Kidney glomerular epithelial cell (primary cell): ENCODE data around the gene EEF1A1.
"Not testable (repeated sequence)": the region's sequence is repeated elsewhere in the genome, so short reads cannot be mapped to it uniquely, and the experiment has no call there.

Source experiments
- DNase-seq: peaks from one replicate; lab custom pipeline; 2025; lab: John Stamatoyannopoulos, UW

EEF1A1 gene

DNA sequence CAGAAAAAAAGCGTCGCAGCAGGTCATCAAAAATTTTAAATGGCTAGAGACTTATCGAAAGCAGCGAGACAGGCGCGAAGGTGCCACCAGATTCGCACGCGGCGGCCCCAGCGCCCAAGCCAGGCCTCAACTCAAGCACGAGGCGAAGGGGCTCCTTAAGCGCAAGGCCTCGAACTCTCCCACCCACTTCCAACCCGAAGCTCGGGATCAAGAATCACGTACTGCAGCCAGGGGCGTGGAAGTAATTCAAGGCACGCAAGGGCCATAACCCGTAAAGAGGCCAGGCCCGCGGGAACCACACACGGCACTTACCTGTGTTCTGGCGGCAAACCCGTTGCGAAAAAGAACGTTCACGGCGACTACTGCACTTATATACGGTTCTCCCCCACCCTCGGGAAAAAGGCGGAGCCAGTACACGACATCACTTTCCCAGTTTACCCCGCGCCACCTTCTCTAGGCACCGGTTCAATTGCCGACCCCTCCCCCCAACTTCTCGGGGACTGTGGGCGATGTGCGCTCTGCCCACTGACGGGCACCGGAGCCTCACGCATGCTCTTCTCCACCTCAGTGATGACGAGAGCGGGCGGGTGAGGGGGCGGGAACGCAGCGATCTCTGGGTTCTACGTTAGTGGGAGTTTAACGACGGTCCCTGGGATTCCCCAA lies at the start of gene EEF1A1:
EEF1A1 (minus strand) TSS at position 345 of the 663 bp plus-strand sequence. CDS start 1,006 bp downstream, outside the sequence.
- DNase-seq: peak; percentile 99

DNA sequence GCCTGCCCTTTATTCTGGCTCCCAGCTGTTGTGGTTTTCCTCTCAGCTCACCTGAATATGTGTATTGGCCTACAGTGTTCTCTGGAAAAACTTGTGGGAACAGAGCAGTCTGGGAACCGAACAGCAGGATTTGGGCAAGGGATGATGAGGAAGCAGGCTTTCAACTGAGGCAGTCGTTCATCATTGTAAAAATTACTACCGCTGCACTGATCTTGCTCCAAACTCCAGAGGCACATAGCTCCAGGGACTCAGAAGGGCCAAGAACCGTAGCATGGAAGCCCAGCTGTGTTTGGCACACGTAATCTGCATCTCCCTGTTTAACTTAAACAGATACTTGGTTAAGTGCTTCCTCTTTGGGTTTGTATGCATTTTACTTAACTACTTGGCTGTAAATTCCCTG lies 48.3 kb upstream of the EEF1A1 start:
- no peak for DNase-seq

DNA sequence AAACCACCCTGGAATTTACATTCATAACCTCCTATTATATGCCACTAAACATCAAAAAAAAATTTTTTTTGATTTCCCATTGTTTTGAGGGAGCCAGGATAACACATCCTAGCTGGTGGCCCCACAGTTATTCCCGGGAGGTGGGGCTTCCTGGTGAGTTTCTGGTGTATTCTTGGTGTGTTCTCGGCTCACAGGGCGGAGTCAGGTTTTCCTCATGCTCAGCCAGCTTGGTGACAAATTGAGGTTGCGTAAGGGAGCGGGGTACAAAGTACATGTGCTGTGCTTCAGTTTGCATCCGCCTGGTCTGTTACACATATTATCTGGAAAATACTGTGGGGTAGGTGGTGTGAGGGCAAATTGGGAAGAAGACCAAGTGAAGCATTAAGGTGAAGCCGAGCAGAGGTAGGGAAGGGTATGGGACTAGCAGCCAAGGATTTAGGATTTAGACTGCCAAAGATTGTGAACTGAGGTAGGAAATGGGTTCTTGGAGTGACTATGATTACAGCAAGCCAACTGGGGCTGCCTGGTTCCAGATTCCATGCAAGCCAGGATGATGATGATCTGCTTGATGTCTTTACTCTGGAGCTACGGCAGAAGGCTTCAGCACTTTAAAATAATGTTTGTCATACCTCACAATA lies 46.2 kb upstream of the EEF1A1 start:
- DNase-seq: no peak

DNA sequence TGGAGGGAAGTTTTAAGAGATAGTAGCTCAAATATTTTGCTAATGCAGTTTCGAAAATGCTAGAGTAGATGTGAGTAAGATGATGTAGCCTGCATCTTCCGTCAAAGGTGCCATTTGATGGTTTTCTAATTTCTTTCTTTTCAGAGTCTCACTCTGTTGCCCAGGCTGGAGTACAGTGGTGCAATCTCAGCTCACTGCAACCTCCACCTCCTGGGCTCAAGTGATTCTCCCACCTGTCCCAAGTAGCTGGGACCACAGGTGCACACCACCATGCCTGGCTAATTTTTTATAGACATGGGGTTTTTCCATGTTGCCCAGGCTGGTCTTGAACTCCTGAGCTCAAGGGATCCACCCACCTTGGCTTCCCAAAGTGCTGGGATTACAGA lies 45.6 kb upstream of the EEF1A1 start:
- peak; percentile 28 for DNase-seq

DNA sequence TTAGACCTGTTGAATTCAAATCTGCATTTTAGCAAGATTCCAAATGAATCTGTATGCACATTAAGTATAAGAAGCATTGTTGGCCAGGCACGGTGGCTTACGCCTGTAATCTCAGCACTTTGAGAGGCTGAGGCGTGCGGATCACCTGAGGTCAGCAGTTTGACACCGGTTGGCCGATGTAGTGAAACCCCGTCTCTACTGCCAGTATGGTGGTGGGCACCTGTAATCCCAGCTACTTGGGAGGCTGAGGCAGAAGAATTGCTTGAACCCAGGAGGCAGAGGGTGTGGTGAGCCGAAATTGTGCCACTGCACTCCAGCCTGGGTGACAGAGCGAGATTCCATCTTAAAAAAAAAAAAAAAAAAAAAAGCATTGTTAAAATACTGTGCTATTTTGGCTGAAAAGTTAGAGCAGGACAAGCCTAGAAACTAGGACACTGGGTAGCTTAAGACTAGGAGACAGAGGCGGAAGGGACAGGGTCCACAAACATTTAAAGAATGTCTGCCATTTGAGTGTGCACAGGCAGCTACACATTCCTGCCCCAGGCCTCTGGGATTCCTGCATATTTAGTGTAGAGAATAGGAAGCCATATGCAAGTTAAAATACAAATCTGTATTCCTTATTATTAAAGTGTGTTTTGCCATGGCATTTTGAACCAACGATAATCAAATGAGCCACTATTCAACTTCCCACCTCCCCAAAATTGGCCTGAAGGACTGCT lies 45.1 kb upstream of the EEF1A1 start:
- no peak for DNase-seq

DNA sequence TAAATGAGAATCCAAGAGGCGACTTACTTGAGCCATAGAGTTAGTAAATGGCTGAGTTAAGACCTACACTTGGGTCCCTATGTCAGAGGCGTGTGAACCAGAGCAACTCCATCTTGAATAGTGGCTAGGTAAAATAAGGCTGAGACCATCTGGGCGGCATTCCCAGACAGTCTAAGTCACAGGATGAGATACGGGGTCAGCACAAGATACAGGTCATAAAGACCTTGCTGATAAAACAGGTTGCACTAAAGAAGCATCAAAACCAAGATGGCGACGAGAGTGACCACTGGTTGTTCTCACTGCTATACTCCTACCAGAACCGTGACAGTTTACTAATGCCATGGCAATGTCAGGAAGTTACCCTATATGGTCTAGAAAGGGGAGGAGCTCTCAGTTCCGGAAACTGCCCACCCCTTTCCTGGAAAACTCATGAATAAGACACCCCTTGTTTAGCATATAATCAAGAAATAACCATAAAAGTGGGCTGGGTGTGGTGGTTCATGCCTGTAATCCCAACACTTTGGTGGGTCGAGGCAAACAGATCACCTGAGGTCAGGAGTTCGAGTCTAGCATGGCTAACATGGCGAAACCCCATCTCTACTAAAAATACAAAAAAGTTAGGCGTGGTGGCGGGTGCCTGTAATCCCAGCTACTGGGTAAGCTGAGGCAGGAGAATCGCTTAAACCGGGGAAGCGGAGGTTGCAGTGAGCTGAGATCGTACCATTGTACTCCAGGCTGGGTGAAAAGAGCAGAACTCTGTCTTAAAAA lies 43.9 kb upstream of the EEF1A1 start:
- DNase-seq: no peak

DNA sequence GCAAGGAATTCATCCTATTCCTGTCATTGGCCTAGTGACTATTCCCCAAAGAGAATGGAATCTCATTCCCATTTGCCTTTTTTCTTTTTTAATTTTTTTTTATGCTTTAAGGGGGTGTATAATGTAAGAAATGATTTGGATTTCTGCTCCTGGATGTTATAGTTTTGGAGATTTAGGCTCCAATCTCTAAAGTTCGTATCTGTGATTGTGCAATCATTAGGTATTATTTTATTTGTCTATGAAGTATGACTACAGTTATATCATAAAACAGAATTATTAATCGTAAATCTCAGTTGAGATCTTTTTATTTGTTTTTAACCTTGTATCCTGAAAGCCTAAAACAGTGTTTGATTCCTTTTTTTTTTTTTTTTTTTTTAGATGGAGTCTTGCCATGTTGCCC lies 41.7 kb upstream of the EEF1A1 start:
- no peak for DNase-seq

DNA sequence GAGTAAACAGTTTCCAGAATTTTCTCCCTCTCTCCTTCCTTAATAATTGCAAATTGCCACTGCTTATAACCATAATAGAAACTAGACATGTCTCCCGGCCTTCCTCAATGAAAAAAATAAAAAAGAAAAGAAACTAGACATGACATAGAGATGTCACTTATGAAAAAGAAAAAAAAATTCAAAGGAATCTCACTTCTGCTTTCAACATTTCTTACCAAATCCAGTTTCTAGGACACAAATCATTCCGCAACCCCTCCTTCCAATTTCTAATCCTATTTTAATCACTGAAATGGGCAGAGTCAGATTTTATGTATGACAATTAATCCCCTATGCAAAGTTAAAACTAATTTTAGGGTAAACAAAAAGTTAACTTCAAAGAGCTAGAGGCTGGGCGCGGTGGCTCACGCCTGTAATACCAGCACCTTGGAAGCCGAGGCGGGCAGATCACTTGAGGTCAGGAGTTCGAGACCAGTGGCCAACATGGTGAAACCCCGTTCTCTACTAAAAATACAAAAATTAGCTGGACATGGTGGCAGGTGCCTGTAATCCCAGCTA lies 40.1 kb upstream of the EEF1A1 start:
- no peak for DNase-seq

DNA sequence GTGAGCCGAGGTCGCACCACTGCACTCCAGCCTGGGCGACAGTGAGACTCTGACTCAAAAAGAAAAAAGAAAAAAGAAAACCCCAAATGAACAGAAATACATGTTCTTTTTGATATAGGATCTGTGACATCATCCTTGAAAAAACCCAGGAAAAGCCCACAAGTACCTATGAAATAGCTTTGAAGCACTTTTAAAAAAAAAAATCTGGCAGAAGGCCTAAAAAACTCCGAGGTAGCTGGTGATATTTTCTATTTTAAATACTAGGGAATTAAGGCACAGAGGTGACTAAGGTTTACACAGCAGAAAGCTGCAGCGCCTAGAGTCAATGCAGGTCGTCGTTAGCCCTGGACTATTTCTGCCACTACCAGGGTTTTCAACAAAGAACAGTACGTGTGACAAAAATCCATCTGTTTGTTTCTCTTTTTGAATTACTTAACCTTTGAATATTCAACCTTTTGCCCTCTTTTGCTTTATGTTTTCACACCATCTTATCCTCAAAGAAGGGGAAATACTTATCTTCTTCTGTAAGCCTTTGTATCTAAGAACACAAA lies 39.4 kb upstream of the EEF1A1 start:
- no peak for DNase-seq

DNA sequence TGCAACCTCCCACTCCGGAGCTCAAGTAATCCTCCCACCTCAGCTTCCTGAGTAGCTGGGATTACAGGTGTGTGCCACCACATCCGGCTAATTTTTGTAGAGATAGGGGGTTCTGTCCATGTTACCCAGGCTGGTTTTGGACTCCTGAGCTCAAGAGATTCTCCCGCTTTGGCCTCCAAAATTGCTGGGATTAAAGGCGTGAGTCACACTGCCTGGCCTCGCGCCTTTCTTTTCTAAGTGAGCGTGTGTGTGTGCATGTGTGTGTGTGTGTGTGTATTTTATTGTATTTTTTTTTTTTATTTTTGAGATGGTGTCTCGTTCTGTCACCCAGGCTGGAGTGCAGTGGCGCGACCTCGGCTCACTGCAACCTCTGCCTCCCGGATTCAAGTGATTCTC lies 38.6 kb upstream of the EEF1A1 start:
- not testable (repeated sequence) for DNase-seq

DNA sequence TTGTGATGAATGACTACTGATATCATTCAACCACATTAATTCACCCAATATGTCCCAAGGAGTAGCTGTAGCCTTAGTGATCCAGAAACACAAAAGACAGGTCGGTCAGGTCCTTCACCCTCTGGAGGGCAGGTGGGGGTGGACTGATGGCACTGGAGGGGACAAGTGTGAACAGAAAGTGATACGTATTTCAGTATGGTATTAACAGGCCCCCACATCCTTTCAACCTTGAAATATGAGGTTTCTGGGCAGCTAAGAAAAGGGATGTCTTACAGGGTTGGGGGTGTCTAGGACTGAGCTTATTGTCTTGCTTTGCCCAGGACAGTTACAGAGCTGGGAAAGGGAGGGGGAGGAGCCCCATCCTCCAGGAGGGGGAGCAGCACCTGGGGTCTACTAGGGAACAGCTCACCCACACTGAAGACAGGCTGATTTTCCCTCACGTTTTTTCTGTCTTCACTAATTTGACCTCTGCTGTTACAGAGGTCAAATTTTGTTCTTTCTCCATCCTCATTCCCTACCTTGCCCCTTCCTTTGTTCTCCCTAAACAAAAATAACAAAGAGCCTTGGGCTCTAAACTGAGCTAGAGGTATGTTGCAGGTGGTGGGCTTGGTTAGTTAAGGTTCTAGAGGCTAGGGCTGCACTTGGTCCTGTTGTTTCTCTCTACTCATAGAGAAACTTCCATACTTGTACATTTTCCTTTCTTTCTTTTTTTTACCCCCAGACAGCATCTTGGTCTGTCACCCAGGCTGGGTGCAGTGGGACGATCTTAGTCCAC lies 38.0 kb upstream of the EEF1A1 start:
- no peak for DNase-seq

DNA sequence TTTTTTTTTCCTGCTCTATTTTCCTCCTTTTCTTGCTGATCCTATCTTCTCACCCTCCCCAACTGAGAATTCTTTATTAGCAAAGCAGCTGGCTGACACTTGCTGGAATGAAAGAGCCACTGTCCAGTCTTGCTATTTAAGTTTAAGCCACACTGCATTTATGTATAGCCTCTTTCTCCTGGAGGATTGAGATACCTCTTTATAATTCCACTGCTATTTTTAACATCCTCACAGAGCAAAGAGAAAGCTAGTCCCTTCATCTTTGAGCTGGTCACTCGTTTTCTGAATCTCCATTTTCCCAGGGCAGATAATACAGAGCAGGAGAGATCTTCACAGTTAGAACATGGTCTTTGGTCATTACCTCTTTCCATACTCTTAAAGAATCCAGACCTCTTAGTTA lies 36.0 kb upstream of the EEF1A1 start:
- no peak for DNase-seq

DNA sequence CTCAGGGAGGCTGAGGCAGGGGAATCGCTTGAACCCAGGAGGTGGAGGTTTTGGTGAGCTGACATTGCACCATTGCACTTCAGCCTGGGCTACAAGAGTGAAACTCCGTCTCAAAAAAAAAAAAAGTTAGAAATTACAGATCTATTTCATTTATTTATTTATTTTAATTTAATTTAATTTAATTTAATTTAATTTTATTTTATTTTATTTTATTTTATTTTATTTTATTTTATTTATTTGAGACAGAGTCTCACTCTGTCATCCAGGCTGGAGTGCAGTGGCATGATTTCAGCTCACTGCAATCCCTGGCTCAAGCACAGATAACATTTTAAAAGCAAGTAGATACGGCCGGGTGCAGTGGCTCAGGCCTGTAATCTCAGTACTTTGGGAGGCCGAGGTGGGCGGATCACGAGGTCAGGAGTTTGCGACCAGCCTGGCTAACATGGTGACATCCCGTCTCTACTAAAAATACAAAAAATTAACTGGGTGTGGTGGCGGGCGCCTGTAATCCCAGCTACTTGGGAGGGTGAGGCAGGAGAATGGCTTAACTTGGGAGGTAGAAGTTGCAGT lies 34.6 kb upstream of the EEF1A1 start:
- DNase-seq: not testable (repeated sequence)

DNA sequence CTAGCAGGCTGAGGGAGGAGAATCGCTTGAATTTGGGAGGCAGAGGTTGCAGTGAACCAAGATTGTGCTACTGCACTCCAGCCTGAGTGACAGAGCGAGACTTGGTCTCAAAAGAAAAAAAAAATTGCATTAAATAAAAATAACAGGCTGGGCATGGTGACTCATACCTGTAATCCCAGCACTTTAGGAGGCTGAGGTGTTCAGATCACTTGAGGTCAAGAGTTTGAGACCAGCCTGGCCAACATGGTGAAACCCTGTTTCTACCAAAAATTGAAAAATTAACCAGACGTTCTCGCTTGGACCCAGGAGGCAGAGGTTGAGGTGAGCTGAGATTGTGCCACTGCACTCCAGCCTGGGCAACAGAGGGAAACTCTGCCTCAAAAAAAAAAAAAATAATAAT lies 30.3 kb upstream of the EEF1A1 start:
- not testable (repeated sequence) for DNase-seq

DNA sequence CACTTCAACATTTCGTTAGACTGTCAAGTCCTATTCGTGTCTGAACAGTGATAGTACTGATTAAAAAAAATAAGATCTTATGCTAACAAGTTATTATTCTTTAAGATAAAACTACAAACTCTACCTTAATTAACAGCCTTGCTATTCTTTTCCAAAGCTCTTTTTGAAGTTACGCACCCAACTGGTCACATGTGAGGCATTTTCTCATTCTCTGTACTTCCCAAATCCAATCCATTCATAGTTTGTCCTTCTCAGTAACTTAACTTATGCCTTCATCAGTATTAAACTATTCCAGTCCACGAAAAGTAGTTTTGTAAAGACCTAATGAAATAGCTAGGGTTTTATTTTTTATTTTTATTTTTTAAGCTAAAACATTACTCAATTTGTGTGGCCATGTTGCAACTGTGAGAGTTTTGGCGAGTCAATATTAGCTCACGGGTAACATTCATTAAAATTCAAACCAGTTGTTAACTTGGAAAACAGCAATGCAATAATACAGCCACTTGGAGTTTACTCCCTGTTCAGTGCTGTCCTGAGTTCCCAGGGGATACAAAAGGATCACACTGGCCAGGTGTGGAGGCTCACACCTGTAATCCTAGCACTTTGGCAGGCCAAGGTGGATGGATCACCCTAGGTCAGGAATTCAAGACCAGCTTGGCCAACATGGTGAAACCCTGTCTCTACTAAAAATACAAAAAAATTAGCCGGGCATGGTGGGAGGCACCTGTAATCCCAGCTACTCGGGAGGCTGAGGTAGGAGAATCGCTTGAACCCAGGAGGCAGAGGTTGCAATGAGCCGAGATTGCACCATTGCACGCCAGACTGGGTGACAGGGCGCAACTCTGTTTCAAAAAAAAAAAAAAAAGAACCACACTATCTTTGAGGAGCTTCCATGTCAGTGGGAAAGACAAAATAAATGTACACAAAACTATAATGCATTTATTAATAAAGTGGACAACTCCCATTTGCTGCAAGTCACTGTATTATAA lies 27.9 kb upstream of the EEF1A1 start:
- DNase-seq: no peak

DNA sequence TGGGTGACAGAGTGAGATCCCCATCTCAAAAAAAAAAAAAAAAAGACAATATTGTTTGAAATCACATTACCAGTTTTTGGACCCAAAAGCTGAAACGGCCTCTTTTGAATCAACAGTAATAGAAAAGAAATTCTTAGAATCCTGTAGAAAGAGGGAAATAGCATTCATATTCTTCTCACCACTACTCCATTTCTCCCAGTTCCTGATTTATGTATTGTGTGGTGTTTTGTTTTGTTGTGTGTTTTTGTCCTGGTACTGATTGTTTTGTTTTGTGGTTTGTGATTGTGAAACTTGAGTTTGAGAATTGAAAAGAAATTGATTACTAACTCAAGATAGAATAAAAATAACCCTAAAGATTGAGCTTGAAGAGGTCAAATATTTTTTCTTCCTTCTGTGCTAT lies 26.2 kb upstream of the EEF1A1 start:
- no peak for DNase-seq

DNA sequence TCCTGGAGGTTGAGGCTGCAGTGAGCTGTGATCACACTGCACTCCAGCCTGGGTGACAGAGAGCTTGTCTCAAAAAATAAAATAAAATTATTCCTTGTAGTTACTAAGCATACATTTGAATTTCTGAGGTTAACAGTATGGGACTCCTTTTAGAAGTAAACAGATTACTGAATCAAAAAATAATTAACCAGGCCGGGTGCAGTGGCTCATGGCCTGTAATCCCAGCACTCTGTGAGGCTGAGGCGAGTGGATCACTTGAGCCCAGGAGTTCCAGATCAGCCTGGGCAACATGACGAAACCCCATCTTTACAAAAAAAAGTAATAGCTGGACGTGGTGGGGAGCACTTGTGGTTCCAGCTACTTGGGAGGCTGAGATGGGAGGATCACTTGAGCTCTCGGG lies 22.1 kb upstream of the EEF1A1 start:
- DNase-seq: no peak

DNA sequence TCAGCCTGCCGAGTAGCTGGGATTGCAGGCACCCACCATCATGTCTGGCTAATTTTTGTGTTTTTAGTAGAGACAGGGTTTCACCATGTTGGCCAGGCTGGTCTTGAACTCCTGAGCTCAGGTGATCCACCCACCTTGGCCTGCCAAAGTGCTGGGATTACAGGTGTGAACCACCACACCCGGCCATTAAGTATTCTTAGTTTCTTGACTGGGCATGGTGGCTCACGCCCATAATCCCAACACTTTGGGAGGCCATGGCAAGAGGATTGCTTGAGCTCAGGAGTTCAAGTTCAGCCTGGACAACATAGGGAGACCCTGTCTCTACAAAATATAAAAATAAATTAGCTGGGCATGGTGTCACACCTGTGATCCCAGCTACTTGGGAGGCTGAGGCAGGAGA lies 21.6 kb upstream of the EEF1A1 start:
- DNase-seq: not testable (repeated sequence)

DNA sequence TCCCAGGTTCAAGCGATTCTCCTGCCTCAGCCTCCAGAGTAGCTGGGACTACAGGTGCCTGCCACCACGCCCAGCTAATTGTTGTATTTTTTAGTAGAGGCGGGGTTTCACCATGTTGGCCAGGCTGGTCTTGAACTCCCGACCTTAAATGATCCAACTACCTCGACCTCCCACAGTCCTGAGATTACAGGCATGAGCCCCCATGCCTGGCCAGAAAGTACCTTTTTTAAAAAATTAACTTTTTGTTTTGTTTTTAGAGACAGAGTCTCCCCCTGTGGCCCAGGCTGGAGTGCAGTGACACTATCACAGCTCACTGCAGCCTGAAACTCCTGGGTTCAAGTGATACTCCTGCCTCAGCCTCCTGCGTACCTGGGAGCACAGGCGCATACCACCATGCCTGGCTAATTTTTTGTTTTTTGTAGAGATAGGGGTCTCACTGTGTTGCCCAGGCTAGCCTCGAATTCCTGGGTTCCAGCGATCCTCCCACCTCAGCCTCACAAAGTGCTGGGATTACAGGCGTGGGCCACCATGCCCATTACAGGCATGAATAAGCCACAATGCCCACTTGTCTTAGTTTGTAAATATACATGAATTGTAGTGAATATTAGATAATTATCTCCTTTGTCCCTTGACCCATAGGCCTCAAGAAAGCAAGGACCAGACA lies 17.4 kb upstream of the EEF1A1 start:
- no peak for DNase-seq
